GM13976 (cell line): ENCODE results near the gene TNS2.
"Not testable (repeated sequence)": the region's sequence is repeated elsewhere in the genome, so short reads cannot be mapped to it uniquely, and the experiment has no call there.

Experiments
- DNase-seq: peaks from one replicate; pipeline ENCODE4 v3.0.0; 2012; ENCODE audit warnings: low spot score
- in situ Hi-C: fragments of 300-500 bp; cut with MboI; formaldehyde crosslinking; loops from one replicate; pipeline ENCODE4 v1.12.0; 2022; ENCODE audit warnings: low sequenced_read_pairs, mixed read lengths, inconsistent platforms; ENCODE audit not compliant: unreplicated experiment
- TF ChIP-seq, protein P1 (sequence below): IDR thresholded peaks from 2 replicates; pipeline ENCODE4 v1.5.1; 2012; ENCODE audit warnings: borderline replicate concordance, mild to moderate bottlenecking; ENCODE audit not compliant: insufficient read depth; ENCODE audit errors: extremely low read depth, missing control alignments, control extremely low read depth

Gene TNS2

DNA sequence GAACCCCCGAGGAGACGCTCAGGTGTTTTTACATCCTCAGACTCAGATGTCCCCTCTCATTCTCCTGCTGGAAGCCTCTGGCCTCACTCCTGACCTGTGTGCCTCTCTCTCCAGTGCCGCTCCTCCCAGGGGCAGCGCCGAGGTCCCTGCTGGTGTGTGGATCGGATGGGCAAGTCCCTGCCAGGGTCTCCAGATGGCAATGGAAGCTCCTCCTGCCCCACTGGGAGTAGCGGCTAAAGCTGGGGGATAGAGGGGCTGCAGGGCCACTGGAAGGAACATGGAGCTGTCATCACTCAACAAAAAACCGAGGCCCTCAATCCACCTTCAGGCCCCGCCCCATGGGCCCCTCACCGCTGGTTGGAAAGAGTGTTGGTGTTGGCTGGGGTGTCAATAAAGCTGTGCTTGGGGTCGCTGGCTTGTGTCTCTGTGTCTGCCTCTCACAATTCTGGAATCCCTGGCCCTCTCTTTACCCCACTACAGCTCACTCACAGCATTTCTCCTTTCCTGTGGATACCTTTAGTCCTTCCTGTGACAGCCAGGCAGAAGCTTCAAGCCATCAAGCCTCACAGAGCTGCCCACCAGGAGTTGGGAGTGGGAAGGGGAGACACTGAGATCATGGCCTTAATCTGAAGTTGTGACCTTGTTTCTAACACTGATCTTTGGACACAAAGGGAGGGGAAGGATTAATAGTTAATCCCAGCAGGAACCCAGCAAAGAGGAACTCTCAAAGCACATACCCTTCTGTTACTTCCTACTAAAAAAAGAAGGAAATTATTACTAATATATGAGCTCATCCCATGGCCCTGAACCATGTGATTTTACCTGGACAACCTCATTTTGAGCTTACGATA is 52.3 kb downstream of the TNS2 start:
- DNase-seq, result peak; percentile 15
- in situ Hi-C loops, result no loop called here
- TF ChIP-seq, protein P1, sequence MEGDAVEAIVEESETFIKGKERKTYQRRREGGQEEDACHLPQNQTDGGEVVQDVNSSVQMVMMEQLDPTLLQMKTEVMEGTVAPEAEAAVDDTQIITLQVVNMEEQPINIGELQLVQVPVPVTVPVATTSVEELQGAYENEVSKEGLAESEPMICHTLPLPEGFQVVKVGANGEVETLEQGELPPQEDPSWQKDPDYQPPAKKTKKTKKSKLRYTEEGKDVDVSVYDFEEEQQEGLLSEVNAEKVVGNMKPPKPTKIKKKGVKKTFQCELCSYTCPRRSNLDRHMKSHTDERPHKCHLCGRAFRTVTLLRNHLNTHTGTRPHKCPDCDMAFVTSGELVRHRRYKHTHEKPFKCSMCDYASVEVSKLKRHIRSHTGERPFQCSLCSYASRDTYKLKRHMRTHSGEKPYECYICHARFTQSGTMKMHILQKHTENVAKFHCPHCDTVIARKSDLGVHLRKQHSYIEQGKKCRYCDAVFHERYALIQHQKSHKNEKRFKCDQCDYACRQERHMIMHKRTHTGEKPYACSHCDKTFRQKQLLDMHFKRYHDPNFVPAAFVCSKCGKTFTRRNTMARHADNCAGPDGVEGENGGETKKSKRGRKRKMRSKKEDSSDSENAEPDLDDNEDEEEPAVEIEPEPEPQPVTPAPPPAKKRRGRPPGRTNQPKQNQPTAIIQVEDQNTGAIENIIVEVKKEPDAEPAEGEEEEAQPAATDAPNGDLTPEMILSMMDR, result no peak

DNA sequence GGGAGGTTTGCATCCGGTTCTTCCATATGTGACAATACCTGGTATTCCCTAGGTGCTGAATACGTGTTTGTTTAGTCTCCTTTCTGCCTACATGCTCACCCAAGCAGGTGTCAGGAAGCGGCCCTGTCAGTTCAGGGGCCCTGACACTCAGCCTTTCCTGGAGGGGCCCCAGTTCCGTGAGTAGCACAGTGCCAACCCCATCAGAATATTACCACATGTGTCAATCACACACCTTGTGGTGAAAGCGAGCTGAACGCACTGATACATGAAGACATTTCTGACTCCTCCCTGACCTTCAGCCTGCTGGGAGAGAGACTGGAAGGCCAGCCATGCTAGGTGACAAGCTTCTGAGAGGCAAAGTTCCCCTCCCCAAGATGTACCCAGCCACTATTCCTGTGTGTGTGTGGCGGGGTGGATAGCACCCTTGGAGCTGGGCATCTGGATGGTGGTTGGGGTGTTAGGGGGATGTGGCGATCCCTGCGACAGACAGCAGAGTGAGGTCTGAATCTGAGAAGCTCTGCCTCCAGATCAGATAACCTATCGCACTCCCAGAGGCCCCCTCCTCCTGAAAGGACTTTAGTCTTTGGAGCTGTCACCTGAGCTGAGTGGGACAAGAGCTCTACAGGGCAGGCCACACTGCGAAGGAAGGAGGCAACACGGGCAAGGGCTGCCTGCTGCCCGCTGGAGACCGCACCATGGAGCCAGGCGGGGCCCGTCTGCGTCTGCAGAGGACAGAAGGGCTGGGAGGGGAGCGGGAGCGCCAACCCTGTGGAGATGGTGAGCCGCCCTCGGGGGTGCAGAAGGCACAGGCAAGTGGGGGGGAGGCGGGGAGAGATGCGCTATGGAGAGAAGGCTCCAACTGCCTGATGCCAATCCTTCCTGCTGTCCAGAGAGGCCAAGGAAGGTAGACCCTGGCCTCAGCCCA is 53.3 kb downstream of the TNS2 start, which contains the start of gene SOAT2:
SOAT2 (plus strand) TSS at position 604 of the 925 bp plus-strand sequence; CDS start at position 696, 92 bp downstream.
- TF ChIP-seq, protein P1, result no peak
- in situ Hi-C loops, result no loop called here
- DNase-seq, result no peak

DNA sequence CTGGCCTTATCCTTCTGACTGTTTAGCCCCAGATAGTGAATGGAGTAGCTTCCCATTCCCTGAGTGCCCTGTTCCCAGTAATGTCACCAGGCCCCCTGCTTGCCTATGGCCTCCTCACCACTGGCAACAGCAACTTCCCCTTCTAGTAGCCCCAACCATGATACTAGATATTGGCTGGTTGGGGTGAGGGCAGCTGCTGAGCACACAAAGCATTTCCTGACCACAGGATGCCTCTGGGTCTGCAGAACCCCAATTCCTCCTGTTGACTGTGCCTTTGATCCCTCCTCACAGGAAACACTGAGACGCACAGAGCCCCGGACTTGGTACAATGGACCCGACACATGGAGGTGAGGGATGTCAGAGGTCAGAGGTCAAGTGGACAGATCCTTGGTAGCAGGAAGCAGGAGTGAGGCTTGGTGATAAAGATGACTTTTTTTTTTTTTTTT is 54.0 kb downstream of the TNS2 start:
- DNase-seq, result no peak
- TF ChIP-seq, protein P1, result no peak
- in situ Hi-C loops, result no loop called here

DNA sequence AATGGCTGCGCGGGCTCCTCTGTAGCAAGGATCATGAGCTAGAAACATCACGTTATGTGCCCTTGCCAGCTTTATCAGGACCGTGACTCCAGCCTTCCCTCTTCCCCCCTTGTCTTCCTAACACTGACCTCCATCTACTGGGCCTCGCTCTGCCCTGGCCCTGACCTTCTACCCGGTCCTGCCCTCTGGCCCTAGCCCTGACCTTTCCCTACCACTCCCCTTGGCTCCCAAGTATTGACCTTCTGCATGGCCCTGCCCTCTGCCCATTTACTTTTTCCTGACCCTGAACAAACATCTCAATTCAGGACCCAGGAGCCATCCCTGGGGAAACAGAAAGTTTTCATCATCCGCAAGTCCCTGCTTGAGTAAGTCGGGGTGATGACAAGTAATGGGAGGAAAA is 55.4 kb downstream of the TNS2 start:
- in situ Hi-C loops, result no loop called here
- no peak for DNase-seq
- TF ChIP-seq, protein P1, result no peak

DNA sequence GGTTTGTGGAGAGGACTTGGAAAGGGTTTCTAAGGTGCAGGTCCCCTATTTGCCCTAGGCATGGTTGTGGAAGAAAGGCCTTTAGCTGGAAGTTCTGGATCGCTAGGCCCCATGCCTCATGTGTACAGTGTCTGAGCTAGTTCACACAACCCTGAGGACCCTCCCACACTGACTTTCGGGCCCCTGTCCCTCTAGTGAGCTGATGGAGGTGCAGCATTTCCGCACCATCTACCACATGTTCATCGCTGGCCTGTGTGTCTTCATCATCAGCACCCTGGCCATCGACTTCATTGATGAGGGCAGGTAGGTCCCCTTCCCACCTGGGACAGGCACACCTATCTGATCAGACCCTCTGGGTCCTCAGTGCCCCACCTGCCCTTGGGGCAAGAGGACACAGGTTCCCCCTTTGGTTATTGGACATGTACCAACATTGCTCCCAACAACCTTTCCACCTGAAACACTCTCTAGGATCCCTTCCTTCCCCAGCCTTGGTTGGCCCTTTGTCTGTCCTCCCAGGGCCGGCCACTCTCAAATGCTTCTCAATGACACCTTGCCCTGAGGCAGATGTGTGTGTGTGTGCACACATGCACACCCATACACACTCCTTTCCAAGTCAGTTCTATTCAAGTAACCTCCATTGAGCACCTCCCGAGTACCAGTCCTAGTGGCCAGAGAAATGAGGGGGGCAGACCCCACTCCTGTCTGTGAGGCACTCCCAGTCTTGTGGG is 56.0 kb downstream of the TNS2 start:
- in situ Hi-C loops, result no loop called here
- DNase-seq, result no peak
- TF ChIP-seq, protein P1, result no peak

DNA sequence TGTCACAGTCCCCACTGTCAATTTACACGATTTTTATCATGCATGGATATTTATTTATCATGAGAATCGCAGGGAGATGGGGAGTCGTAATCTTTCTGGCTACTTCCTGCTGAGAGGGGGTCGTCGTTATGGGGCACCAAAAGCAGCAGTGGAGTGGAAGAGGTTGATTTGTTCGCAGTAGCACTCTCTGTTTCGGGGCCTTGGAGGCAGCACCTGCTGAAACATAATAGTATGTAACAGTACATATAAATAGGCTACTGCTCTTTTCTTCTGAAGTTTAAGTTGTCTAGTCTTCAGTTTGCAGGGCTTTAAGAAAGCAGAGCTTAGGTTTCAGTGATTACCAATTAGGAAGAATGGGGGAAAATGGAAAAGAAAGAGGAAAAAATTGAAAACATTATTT is 57.3 kb downstream of the TNS2 start:
- TF ChIP-seq, protein P1, result no peak
- DNase-seq, result no peak

DNA sequence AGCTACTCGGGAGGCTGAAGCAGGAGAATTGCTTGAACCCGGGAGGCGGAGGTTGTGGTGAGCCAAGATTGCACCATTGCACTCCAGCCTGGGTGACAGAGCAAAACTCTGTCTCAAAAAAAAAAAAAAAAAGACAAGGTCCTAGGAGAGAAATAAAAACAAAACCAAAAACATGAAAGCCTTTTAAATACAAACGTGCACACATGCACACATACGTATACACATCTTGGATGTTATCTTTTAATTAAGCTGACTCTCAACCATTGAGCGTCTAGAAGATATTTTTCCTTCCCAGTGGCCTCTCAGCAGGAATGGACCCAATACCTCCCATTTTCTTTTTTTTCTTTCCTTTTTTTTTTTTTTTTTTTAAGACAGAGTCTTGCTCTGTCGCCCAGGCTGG is 62.6 kb downstream of the TNS2 start:
- DNase-seq, in situ Hi-C loops: not testable (repeated sequence)

More for the DNA sequence above, 57.3 kb downstream of the TNS2 start:
- in situ Hi-C loops, result no loop called here
